ENCODE data around the gene STAT5A. TPM values are rescaled to one million over a fixed set of nuclear protein-coding genes. Genes with fewer than 3 reads are reported as not detected.
A peak's percentile ranks its signal among the peaks of the same experiment; 100 is the strongest.

The STAT5A gene
- total RNA-seq, 6 experiments from 2014 or later = 4.8 to 11.5 (median 7.7) TPM

DNA sequence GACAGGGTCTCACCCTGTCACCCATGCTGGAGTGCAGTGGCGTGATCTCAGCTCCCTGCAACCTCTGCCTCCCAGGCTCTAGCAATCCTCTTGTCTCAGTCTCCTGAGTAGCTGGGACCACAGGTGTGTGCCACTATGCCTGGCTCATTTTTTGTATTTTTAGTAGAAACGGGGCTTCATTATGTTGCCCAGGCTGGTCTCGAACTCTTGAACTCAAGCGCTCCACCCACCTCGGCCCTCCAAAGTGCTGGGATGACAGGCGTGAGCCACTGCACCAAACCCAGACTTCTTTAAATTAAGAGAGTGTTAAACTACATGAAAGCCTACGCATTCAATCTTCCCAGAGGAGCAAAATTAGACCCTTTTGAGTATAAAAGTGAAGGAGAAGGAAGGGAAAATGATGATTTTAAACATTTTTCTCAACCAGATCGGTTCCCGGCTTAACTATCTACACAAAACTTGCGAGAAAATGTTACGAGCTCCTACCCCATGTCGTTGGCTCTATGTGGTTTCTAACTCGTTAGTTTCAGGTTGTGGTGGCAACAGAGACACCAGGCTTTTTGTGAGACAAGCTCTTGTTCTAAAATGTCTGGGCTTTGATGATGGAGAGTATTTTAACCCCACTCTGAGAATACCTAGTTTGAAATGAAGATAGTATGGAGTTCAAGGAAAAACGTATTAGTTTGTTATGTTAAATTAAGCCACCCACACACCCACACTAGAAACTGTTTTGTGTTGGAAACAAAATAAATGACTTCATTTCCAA is 38.4 kb upstream of the STAT5A start:
- Histone ChIP-seq H3K27me3 (no peaks in the 10 kb centered on the region), H3K36me3 (no peaks in the 10 kb centered on the region), H3K4me1 (peaks cover 0 to 43% (median 11%) of the 10 kb centered on the region in 4 donors), H3K9me3 (no peaks in the 10 kb centered on the region), H3K27ac (peak overlapping the region; percentile 86 to 93 (median 88)), H3K4me3 (no peak overlapping the region)
- ATAC-seq = no peak
- intact Hi-C loops (cut with DNase I) = no loop called here
- WGBS (ENCODE audit: insufficient coverage, low coverage, low lambda C conversion rate, missing lambda C conversion rate) = 77% methylated on average over 14 of the region's 14 CpGs
- DNase-seq = no peak
- TF ChIP-seq POLR2A (IDR thresholded peaks at IDR 0.05) = no peak

DNA sequence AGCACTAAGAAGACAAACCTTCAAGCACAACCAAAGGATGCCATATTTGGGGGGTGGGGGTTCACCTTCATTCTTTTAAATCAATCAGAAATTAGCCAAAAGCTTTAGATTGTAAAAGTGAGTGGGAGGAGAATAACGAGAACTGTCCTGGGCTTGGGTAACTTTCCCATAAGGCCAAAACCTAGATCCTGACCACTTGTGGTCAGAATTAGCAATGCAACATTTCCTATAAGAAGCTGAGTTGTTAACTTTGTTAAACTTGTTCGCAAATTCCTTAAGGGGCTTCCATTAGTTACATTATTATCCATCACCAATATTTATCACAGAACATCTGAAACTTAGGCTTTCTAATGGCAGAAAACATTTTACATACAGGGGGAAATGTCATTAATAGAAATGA is 37.2 kb upstream of the STAT5A start:
- intact Hi-C loops (cut with DNase I) = no loop called here
- H3K9me3 ChIP-seq = no peaks in the 10 kb centered on the region
- no peak for DNase-seq
- no peaks in the 10 kb centered on the region for H3K27me3 ChIP-seq
- 43% methylated on average over 2 of the region's 2 CpGs for WGBS (ENCODE audit: insufficient coverage, low coverage, low lambda C conversion rate, missing lambda C conversion rate)
- peak overlapping the region in 2 of 3 donors; percentile 1 to 3 for H3K27ac ChIP-seq
- H3K36me3 ChIP-seq = no peaks in the 10 kb centered on the region
- TF ChIP-seq, protein P1, sequence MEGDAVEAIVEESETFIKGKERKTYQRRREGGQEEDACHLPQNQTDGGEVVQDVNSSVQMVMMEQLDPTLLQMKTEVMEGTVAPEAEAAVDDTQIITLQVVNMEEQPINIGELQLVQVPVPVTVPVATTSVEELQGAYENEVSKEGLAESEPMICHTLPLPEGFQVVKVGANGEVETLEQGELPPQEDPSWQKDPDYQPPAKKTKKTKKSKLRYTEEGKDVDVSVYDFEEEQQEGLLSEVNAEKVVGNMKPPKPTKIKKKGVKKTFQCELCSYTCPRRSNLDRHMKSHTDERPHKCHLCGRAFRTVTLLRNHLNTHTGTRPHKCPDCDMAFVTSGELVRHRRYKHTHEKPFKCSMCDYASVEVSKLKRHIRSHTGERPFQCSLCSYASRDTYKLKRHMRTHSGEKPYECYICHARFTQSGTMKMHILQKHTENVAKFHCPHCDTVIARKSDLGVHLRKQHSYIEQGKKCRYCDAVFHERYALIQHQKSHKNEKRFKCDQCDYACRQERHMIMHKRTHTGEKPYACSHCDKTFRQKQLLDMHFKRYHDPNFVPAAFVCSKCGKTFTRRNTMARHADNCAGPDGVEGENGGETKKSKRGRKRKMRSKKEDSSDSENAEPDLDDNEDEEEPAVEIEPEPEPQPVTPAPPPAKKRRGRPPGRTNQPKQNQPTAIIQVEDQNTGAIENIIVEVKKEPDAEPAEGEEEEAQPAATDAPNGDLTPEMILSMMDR (IDR thresholded peaks at IDR 0.05) = peak; percentile 38 to 47 (median 44)
- TF ChIP-seq POLR2A (IDR thresholded peaks at IDR 0.05) = no peak
- peaks cover 0 to 32% (median 10%) of the 10 kb centered on the region in 4 donors for H3K4me1 ChIP-seq
- H3K4me3 ChIP-seq = no peak overlapping the region
- peak; percentile 33 to 47 (median 43) for ATAC-seq

DNA sequence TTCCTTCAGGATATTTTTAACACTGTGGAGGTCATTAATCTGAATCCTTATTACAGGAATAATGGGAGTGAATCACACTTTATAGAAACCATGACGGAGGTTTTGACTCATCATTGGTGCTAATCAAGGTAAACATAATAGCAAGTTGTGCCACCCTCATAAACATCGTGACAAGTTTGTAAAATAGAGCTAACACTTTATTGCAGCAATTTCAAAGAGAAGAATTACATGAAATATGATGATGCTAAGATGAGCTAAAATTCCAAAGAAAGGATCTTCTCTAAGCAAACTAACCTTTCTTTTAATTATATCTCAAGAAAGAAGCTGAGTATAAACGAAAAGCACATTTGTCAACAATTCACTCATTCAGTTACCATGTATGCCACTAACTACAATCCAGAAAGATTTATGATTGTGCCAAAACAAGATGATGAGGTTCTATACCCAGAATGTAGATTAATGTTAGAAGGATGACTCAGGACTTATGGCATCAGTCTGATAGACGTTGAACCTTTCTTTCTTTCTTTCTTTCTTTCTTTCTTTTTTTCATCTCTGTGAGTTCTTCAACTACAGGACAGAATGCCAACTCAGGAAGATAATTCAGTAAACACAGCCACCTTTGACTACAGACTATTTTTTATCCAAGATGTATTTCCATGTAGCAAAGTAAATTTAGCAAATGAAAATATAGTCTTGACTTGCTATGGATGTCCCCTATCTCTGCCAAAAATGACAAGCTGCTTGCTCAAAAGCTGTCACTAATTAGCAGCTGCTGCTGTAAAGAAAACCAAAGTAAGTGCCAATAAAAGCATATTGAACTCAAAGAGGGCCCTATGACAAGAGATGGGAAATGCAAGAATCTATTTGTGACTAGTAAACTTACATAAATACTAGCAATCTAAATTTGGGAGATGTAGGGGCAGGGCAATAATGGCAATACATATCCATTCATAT is 35.4 kb upstream of the STAT5A start:
- no peaks in the 10 kb centered on the region for H3K9me3 ChIP-seq
- H3K27ac ChIP-seq = no peak overlapping the region

DNA sequence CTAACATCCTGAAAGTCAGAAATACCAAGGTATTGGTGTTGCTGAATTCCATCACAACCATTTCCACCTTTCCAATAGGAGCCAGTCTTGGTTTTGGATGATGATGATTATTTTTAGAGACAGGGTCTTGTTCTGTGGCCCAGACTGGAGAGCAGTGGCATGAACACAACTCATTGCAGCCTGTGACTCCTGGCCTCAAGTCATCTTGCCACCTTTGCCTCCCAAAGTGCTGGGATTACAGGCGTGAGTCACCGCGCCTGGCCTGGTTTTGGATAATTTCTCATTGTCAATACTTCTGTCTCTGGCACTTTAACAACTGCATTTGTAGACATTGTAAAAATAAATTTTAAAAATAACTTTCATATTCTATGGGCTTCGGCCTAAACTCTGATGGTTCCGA is 34.7 kb upstream of the STAT5A start:
- no peaks in the 10 kb centered on the region for H3K27me3 ChIP-seq
- no peaks in the 10 kb centered on the region for H3K9me3 ChIP-seq
- ATAC-seq (no peak), DNase-seq (no peak)
- peaks cover 0 to 13% (median 3%) of the 10 kb centered on the region in 4 donors for H3K4me1 ChIP-seq
- H3K4me3 ChIP-seq = no peak overlapping the region
- H3K27ac ChIP-seq = no peak overlapping the region
- H3K36me3 ChIP-seq = no peaks in the 10 kb centered on the region
- no peak for TF ChIP-seq POLR2A (IDR thresholded peaks at IDR 0.05)
- TF ChIP-seq, protein P1 (IDR thresholded peaks at IDR 0.05) = no peak
- 94% methylated on average over 5 of the region's 5 CpGs for WGBS (ENCODE audit: insufficient coverage, low coverage, low lambda C conversion rate, missing lambda C conversion rate)
- intact Hi-C loops (cut with DNase I) = no loop called here

More for the DNA sequence above, 35.4 kb upstream of the STAT5A start:
- H3K4me3 ChIP-seq = no peak overlapping the region
- H3K27me3 ChIP-seq = no peaks in the 10 kb centered on the region
- no peak for TF ChIP-seq POLR2A (IDR thresholded peaks at IDR 0.05)
- TF ChIP-seq, protein P1 (IDR thresholded peaks at IDR 0.05) = no peak
- no peaks in the 10 kb centered on the region for H3K36me3 ChIP-seq
- intact Hi-C loops (cut with DNase I) = no loop called here
- ATAC-seq = no peak
- H3K4me1 ChIP-seq = peaks cover 0 to 17% (median 5%) of the 10 kb centered on the region in 4 donors
- 53% methylated on average over 4 of the region's 4 CpGs for WGBS (ENCODE audit: insufficient coverage, low coverage, low lambda C conversion rate, missing lambda C conversion rate)
- no peak for DNase-seq
